HepG2 (cell line): Measurements from ENCODE around the gene MYCBP2. TPM values are rescaled to one million over a fixed set of nuclear protein-coding genes. Genes with fewer than 3 reads are reported as not detected.

Source experiments
- ARID2 ChIP-seq: sonication (generic); formaldehyde crosslinking; IDR thresholded peaks from 2 replicates; pipeline ENCODE4 v1.8.1; 2022; ENCODE audit warnings: mild to moderate bottlenecking, missing genetic modification reagents, borderline replicate concordance
- ATAD3A ChIP-seq: sonication (generic); formaldehyde crosslinking; IDR thresholded peaks from 2 replicates; pipeline ENCODE4 v1.4.0; 2020; ENCODE audit warnings: missing genetic modification reagents
- DPF2 ChIP-seq: sonication (generic); formaldehyde crosslinking; IDR thresholded peaks from 2 replicates; pipeline ENCODE4 v1.4.0; 2020; ENCODE audit warnings: mild to moderate bottlenecking, low read depth, missing genetic modification reagents, borderline replicate concordance
- HNRNPH1 ChIP-seq: fragments of 200-400 bp; formaldehyde crosslinking; optimal IDR thresholded peaks from 2 replicates; pipeline ENCODE3; 2017; ENCODE audit warnings: mild to moderate bottlenecking, low read depth, low read length
- HOXA9 ChIP-seq: sonication (generic); formaldehyde crosslinking; IDR thresholded peaks from 2 replicates; pipeline ENCODE4 v1.8.1; 2022; ENCODE audit warnings: missing genetic modification reagents, mild to moderate bottlenecking, moderate library complexity, borderline replicate concordance
- IRX3 ChIP-seq: sonication (generic); formaldehyde crosslinking; IDR thresholded peaks from 2 replicates; pipeline ENCODE4 v1.8.1; 2023; ENCODE audit warnings: mild to moderate bottlenecking, low read depth, missing genetic modification reagents, borderline replicate concordance
- KAT2B ChIP-seq: fragments of 150-350 bp; IDR thresholded peaks from 2 replicates; pipeline ENCODE4 v1.6.1; 2014; ENCODE audit warnings: low read depth, low read length, borderline replicate concordance
- KLF6 ChIP-seq: IDR thresholded peaks from 2 replicates; pipeline ENCODE4 v1.8.0; 2016; ENCODE audit warnings: missing biosample characterization, missing genetic modification reagents
- NR2F2 ChIP-seq: IDR thresholded peaks from 2 replicates; pipeline ENCODE4 v1.6.1; 2012; ENCODE audit warnings: low read depth, inconsistent platforms, borderline replicate concordance
- PITX1 ChIP-seq: sonication (generic); formaldehyde crosslinking; IDR thresholded peaks from 2 replicates; pipeline ENCODE4 v1.5.1; 2020; ENCODE audit warnings: mild to moderate bottlenecking, missing genetic modification reagents
- RFX3 ChIP-seq: IDR thresholded peaks from 2 replicates; pipeline ENCODE4 v1.6.1; 2016; ENCODE audit warnings: missing biosample characterization, missing genetic modification reagents
- SP140L ChIP-seq: sonication (generic); formaldehyde crosslinking; IDR thresholded peaks from 2 replicates; pipeline ENCODE4 v1.4.0; 2020; ENCODE audit warnings: missing genetic modification reagents, borderline replicate concordance
- STAT5B ChIP-seq: sonication (generic); formaldehyde crosslinking; IDR thresholded peaks from 2 replicates; pipeline ENCODE4 v1.4.0; 2020; ENCODE audit warnings: missing genetic modification reagents
- YEATS4 ChIP-seq: sonication (generic); formaldehyde crosslinking; IDR thresholded peaks from 2 replicates; pipeline ENCODE4 v1.4.0; 2020; ENCODE audit warnings: missing genetic modification reagents, borderline replicate concordance
- ZKSCAN8 ChIP-seq: IDR thresholded peaks from 2 replicates; pipeline ENCODE4 v1.6.1; 2016; ENCODE audit warnings: borderline replicate concordance, missing genetic modification reagents, missing compliant biosample characterization
- ZNF10 ChIP-seq: sonication (generic); formaldehyde crosslinking; IDR thresholded peaks from 2 replicates; pipeline ENCODE4 v1.4.0; 2020; ENCODE audit warnings: mild to moderate bottlenecking, low read depth, missing genetic modification reagents, borderline replicate concordance
- ZNF136 ChIP-seq: sonication (generic); formaldehyde crosslinking; IDR thresholded peaks from 2 replicates; pipeline ENCODE4 v1.8.1; 2022; ENCODE audit warnings: low read depth, mild to moderate bottlenecking, moderate library complexity, missing genetic modification reagents
- ZNF253 ChIP-seq: sonication (generic); formaldehyde crosslinking; IDR thresholded peaks from 2 replicates; pipeline ENCODE4 v1.8.0; 2022; ENCODE audit warnings: mild to moderate bottlenecking, missing genetic modification reagents, borderline replicate concordance
- ZNF282 ChIP-seq: fragments of 450-650 bp; IDR thresholded peaks from 2 replicates; pipeline ENCODE4 v1.6.1; 2018; ENCODE audit not compliant: partially characterized antibody
- ZNF766 ChIP-seq: sonication (generic); formaldehyde crosslinking; IDR thresholded peaks from 2 replicates; pipeline ENCODE4 v1.5.0; 2020; ENCODE audit warnings: missing genetic modification reagents, borderline replicate concordance
- ZNF768 ChIP-seq: sonication (generic); formaldehyde crosslinking; IDR thresholded peaks from 2 replicates; pipeline ENCODE4 v1.4.0; 2020; ENCODE audit warnings: missing genetic modification reagents
- ZNF773 ChIP-seq: sonication (generic); formaldehyde crosslinking; IDR thresholded peaks from 2 replicates; pipeline ENCODE4 v1.4.0; 2020; ENCODE audit warnings: missing genetic modification reagents, borderline replicate concordance
- ZNF788 ChIP-seq: sonication (generic); formaldehyde crosslinking; IDR thresholded peaks from 2 replicates; pipeline ENCODE4 v1.5.0; 2020; ENCODE audit warnings: mild to moderate bottlenecking, missing genetic modification reagents, borderline replicate concordance
- polyA plus RNA-seq, 8 experiments: library from polyadenylated mRNA; depleted of rRNA in 3 of 8; stranded (reverse) in 7 of 8; unstranded in 1 of 8; fragments of >200 nt; fragmentation: Illumina TruSeq in 4 of 8; extraction: Trizol in 4 of 8; gene quantifications; 2 replicates each; pipeline versions ENCODE4 v1.2.1 to v1.2.3, GENCODE V29; 2011 to 2016; ENCODE audit warnings: low read depth in 4 of 8, missing spikeins in 1 of 8, mixed read lengths in 1 of 8; ENCODE audit not compliant: insufficient read depth in 1 of 8
- total RNA-seq, 5 experiments: library from RNA; depleted of rRNA; stranded (reverse); fragments of >200 nt; fragmentation: Illumina TruSeq; extraction: Trizol; gene quantifications; 2 replicates each; pipeline ENCODE4 v1.2.3, GENCODE V29; 2016; ENCODE audit warnings: low read depth in 1 of 5
- TF ChIP-seq, protein P1 (sequence below): sonication (generic); formaldehyde crosslinking; IDR thresholded peaks from 2 replicates; pipeline ENCODE4 v1.5.0; 2020; ENCODE audit warnings: mild to moderate bottlenecking, missing genetic modification reagents, borderline replicate concordance
- TF ChIP-seq, protein P2 (sequence below): sonication (generic); formaldehyde crosslinking; IDR thresholded peaks from 2 replicates; pipeline ENCODE4 v1.8.1; 2023; ENCODE audit warnings: mild to moderate bottlenecking, missing genetic modification reagents, borderline replicate concordance
- TF ChIP-seq, protein P3 (sequence below): sonication (generic); formaldehyde crosslinking; IDR thresholded peaks from 2 replicates; pipeline ENCODE4 v1.4.0; 2020; ENCODE audit warnings: missing genetic modification reagents, mild to moderate bottlenecking, borderline replicate concordance

Gene MYCBP2
- total and polyA plus RNA-seq, 2 of the 13 experiments (the other 11 are each of a cell fraction or from before 2014, with no cell fraction given), result 16.3 to 35.3 TPM

DNA sequence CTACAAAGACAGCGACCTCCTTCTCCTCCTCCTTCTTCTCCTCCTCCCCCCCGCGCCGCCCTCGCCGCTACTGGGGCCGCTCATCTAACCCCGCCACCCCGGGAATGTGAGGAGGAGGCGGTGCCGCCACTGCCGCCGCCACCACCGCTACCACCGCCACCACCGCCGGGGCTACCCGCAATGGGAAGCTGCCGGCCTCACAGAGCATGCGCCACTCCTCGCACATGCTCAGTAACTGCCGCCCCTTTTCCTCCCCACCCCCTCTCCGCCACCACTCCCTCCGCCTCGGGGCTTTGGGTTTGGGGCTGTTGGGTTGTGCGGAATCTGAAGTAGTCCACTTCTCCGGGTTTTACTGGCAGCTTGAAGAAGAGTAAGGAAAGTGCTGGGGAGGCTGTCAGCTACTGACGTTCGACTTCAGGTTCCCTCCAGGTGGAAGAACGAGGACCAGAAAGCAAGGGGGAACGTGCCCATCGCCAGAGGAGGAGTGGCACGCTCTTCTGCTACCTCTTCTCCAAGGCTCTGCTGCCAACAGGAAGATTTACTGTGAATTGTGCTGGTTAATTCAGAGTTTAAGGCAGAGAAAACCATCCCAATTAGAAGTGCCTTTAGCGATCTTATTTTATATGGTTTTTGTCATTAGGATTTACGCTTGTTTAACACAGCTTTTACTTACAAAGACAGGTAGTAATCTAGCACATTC, at the start of gene MYCBP2 (continued):
- TF ChIP-seq, protein P1, sequence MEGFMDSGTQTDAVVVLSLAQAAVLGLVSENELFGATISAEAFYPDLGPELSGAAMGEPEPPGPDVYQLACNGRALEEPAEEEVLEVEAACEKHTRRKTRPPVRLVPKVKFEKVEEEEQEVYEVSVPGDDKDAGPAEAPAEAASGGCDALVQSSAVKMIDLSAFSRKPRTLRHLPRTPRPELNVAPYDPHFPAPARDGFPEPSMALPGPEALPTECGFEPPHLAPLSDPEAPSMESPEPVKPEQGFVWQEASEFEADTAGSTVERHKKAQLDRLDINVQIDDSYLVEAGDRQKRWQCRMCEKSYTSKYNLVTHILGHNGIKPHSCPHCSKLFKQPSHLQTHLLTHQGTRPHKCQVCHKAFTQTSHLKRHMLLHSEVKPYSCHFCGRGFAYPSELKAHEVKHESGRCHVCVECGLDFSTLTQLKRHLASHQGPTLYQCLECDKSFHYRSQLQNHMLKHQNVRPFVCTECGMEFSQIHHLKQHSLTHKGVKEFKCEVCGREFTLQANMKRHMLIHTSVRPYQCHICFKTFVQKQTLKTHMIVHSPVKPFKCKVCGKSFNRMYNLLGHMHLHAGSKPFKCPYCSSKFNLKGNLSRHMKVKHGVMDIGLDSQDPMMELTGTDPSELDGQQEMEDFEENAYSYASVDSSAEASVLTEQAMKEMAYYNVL (CRISPR knock-in tag), result no peak
- TF ChIP-seq STAT5B (CRISPR knock-in tag) (no peak), ARID2 (CRISPR knock-in tag) (no peak), DPF2 (no peak), ZNF282 (no peak), ZNF766 (CRISPR knock-in tag) (no peak), HOXA9 (CRISPR knock-in tag) (no peak), NR2F2 (peak; percentile 31; the same call in 1 of the 2 replicates), YEATS4 (CRISPR knock-in tag) (peak; percentile 55; the same call in 1 of the 2 replicates), ZNF788 (CRISPR knock-in tag) (peak; percentile 56; the same call in 1 of the 2 replicates), ZNF253 (CRISPR knock-in tag) (no peak), IRX3 (no peak), ZKSCAN8 (CRISPR knock-in tag) (0 out of 2 replicates have a peak, but pooled peaks have one; percentile 25), KAT2B (no peak), HNRNPH1 (no peak), ATAD3A (CRISPR knock-in tag) (no peak), ZNF773 (no peak), SP140L (CRISPR knock-in tag) (peak; percentile 91; the same call in 1 of the 2 replicates), KLF6 (CRISPR knock-in tag) (peak; percentile 84; the same call in 1 of the 2 replicates), ZNF10 (no peak), RFX3 (CRISPR knock-in tag) (no peak), ZNF768 (CRISPR knock-in tag) (no peak), PITX1 (CRISPR knock-in tag) (peak; percentile 48; the same call in 1 of the 2 replicates), ZNF136 (CRISPR knock-in tag) (no peak)
- TF ChIP-seq, protein P2, sequence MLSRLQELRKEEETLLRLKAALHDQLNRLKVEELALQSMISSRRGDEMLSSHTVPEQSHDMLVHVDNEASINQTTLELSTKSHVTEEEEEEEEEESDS (CRISPR knock-in tag), result no peak; the same call in 1 of the 2 replicates
- TF ChIP-seq, protein P3, sequence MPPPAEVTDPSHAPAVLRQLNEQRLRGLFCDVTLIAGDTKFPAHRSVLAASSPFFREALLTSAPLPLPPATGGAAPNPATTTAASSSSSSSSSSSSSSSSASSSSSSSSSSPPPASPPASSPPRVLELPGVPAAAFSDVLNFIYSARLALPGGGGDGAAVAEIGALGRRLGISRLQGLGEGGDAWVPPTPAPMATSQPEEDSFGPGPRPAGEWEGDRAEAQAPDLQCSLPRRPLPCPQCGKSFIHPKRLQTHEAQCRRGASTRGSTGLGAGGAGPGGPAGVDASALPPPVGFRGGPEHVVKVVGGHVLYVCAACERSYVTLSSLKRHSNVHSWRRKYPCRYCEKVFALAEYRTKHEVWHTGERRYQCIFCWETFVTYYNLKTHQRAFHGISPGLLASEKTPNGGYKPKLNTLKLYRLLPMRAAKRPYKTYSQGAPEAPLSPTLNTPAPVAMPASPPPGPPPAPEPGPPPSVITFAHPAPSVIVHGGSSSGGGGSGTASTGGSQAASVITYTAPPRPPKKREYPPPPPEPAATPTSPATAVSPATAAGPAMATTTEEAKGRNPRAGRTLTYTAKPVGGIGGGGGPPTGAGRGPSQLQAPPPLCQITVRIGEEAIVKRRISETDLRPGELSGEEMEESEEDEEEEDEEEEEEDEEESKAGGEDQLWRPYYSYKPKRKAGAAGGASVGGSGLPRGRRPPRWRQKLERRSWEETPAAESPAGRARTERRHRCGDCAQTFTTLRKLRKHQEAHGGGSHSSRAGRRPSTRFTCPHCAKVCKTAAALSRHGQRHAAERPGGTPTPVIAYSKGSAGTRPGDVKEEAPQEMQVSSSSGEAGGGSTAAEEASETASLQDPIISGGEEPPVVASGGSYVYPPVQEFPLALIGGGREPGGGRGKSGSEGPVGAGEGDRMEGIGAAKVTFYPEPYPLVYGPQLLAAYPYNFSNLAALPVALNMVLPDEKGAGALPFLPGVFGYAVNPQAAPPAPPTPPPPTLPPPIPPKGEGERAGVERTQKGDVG (CRISPR knock-in tag), result no peak
